ENCODE measurements around the gene MASP2.

- TF ChIP-seq POLR2A (IDR thresholded peaks at IDR 0.05; ENCODE audit: extremely low read depth, insufficient read length) (no peak), MYC (IDR thresholded peaks at IDR 0.05; ENCODE audit: low read depth, low read length) (no peak)
- TF ChIP-seq, protein P1, sequence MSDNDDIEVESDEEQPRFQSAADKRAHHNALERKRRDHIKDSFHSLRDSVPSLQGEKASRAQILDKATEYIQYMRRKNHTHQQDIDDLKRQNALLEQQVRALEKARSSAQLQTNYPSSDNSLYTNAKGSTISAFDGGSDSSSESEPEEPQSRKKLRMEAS (IDR thresholded peaks at IDR 0.05; ENCODE audit: low read depth, low read length): no peak
- TF ChIP-seq, protein P2, sequence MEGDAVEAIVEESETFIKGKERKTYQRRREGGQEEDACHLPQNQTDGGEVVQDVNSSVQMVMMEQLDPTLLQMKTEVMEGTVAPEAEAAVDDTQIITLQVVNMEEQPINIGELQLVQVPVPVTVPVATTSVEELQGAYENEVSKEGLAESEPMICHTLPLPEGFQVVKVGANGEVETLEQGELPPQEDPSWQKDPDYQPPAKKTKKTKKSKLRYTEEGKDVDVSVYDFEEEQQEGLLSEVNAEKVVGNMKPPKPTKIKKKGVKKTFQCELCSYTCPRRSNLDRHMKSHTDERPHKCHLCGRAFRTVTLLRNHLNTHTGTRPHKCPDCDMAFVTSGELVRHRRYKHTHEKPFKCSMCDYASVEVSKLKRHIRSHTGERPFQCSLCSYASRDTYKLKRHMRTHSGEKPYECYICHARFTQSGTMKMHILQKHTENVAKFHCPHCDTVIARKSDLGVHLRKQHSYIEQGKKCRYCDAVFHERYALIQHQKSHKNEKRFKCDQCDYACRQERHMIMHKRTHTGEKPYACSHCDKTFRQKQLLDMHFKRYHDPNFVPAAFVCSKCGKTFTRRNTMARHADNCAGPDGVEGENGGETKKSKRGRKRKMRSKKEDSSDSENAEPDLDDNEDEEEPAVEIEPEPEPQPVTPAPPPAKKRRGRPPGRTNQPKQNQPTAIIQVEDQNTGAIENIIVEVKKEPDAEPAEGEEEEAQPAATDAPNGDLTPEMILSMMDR (IDR thresholded peaks at IDR 0.05; ENCODE audit: low read depth, low read length): no peak
Measured at GRCh38 chr1:10987840-10988417, 59.1 kb downstream of the MASP2 start.
